Measurements from ENCODE around the gene ANKHD1. TPM values are rescaled to one million over a fixed set of nuclear protein-coding genes. Genes with fewer than 3 reads are reported as not detected.

The ANKHD1 gene
- total RNA-seq, 1 experiment from 2014 or later = 109 TPM

DNA sequence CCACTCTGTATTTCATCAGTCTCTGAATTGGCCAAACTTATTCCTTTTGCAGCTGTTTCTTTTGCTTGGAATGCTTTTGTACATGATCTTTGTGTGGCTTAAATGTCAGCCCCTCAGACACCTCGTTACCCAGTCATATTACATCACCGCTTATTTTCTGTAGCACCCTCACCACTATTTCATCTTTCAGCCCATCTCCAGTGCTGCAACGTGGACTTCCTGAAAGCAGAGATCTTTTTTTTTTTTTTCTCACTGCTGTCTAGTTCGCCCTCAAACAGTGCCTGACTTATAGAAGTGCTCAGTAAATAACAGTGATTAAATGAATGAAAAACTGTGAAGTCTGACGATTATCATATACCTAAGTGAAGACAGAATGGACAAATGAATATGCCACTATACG lies 154.8 kb downstream of the ANKHD1 start:
- Histone ChIP-seq H3K4me1 (replicated peaks; ENCODE audit: insufficient read depth) (peaks cover 10% of the 10 kb centered on the region), H4K20me1 (ENCODE audit: insufficient read depth) (no peaks in the 10 kb centered on the region), H3K79me2 (ENCODE audit: low read depth) (peaks cover 29% of the 10 kb centered on the region), H3K4me2 (peak overlapping the region; percentile 90), H3K4me3 (peak overlapping the region; percentile 73), H3K9me2 (ENCODE audit: insufficient read depth) (no peaks in the 10 kb centered on the region), H3K27me3 (ENCODE audit: insufficient read depth, low read depth) (no peaks in the 10 kb centered on the region), H3K36me3 (ENCODE audit: low read depth) (no peaks in the 10 kb centered on the region), H3K27ac (peak overlapping the region; percentile 20; the same call in 1 of the 2 replicates), H2AFZ (no peak overlapping the region), H3K9me3 (ENCODE audit: insufficient read depth, low read depth) (no peaks in the 10 kb centered on the region), H3F3A (ENCODE audit: insufficient read depth, low read depth) (peaks cover 17% of the 10 kb centered on the region; the same call in 1 of the 2 replicates)
- BruUV-seq (replicated peaks) = TSS peak; percentile 59
- ChIA-PET POLR2A (ENCODE audit: unreplicated experiment) (no interaction called here), CTCF (no interaction called here)
- intact Hi-C loops (cut with micrococcal nuclease; ENCODE audit: unreplicated experiment) = loop anchor here (2.0 kb wide), 2 partner anchors 90 to 162 kb away; partner anchors contain the start of genes IK and NDUFA2
- no peak for DNase-seq
- TF ChIP-seq EZH2 (IDR thresholded peaks at IDR 0.05; ENCODE audit: low read depth) = no peak

DNA sequence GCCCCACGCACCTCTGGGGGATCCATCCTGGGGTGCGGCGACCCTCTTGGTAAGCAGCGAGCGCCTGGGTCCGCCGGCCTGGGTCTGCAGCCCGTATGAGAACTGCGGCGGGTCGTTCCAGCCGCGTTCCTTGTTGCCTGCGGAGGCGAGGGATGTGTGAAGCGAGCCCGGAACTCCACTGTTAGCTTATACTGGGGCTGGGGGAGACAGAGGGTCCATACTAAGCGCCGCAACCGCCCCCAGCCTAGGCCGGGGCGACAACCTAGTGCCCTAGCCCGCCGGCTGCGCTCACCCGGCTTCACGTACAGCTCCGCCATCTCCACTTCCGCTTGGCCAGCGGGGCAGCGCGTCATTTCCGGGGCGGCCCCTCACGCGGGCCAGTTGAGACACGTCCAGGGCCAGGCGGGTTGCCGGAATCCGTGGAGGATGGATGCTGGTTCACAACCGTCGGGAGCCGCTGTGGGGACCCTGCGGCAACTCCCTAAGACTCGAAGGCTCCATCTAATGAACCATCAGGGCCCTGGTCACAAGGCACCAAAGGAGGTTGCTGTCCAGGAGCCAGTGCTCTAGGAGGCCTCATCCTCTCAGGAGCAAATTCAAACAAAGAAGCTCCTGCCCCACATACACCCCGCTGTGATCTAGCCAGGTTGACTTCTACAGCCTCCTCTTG lies 155.6 kb downstream of the ANKHD1 start, which contains the start of gene SRA1:
SRA1 (minus strand) TSS at position 338 of the 670 bp plus-strand sequence; CDS start at position 317, 21 bp downstream.
- CTCF ChIA-PET = interaction anchor here (0.5 kb wide), 1 partner anchor 163 kb away, joined by 3 read pairs; no protein-coding TSS in a partner anchor
- 0 out of 2 replicates have a peak, but pooled peaks cover 14% of the 10 kb centered on the region for H3F3A ChIP-seq (ENCODE audit: insufficient read depth, low read depth)
- intact Hi-C loops (cut with micrococcal nuclease; ENCODE audit: unreplicated experiment) = loop anchor here (2.0 kb wide), 2 partner anchors 90 to 162 kb away; partner anchors contain the start of genes IK and NDUFA2
- peak within 1 kb of the TSS; percentile 39; the same call in 1 of the 2 replicates for H3K27ac ChIP-seq
- TF ChIP-seq EZH2 (IDR thresholded peaks at IDR 0.05; ENCODE audit: low read depth) = no peak
- TF ChIP-seq, protein P1, sequence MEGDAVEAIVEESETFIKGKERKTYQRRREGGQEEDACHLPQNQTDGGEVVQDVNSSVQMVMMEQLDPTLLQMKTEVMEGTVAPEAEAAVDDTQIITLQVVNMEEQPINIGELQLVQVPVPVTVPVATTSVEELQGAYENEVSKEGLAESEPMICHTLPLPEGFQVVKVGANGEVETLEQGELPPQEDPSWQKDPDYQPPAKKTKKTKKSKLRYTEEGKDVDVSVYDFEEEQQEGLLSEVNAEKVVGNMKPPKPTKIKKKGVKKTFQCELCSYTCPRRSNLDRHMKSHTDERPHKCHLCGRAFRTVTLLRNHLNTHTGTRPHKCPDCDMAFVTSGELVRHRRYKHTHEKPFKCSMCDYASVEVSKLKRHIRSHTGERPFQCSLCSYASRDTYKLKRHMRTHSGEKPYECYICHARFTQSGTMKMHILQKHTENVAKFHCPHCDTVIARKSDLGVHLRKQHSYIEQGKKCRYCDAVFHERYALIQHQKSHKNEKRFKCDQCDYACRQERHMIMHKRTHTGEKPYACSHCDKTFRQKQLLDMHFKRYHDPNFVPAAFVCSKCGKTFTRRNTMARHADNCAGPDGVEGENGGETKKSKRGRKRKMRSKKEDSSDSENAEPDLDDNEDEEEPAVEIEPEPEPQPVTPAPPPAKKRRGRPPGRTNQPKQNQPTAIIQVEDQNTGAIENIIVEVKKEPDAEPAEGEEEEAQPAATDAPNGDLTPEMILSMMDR (conservative IDR thresholded peaks at IDR 0.05) = no peak
- H4K20me1 ChIP-seq (ENCODE audit: insufficient read depth) = no peaks in the 10 kb centered on the region
- peak within 1 kb of the TSS; percentile 66 for H2AFZ ChIP-seq
- H3K4me2 ChIP-seq = peak within 1 kb of the TSS; percentile 90
- H3K9me3 ChIP-seq (ENCODE audit: insufficient read depth, low read depth) = no peaks in the 10 kb centered on the region
- peak; percentile 78 to 89 for DNase-seq
- no peaks in the 10 kb centered on the region for H3K27me3 ChIP-seq (ENCODE audit: insufficient read depth, low read depth)
- H3K79me2 ChIP-seq (ENCODE audit: low read depth) = peaks cover 29% of the 10 kb centered on the region
- H3K4me3 ChIP-seq = peak within 1 kb of the TSS; percentile 73
- H3K36me3 ChIP-seq (ENCODE audit: low read depth) = no peaks in the 10 kb centered on the region
- POLR2A ChIA-PET (ENCODE audit: unreplicated experiment) = interaction anchor here (0.7 kb wide), 1 partner anchor 9 kb away, joined by 3 read pairs; no protein-coding TSS in a partner anchor
- BruUV-seq (replicated peaks) = no TSS peak
- no peaks in the 10 kb centered on the region for H3K9me2 ChIP-seq (ENCODE audit: insufficient read depth)
- peaks cover 10% of the 10 kb centered on the region for H3K4me1 ChIP-seq (replicated peaks; ENCODE audit: insufficient read depth)

DNA sequence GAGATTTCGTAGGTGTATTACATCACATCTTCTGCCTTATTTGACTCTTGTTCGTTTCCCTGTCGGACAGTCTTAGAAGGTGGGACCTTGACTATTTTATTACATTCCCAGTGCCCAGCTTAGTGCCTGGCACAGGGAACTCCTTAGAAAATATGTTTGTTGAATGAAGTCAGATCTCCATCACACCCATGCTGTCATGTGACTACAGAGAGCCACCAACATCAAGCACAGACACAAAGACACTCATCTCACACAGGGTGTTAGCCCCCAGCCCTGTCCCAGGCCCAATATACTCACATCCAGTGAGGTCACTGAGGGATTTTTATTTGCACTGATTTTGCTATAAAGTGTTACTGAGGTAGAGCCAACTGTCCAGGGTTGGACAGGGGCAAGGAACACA lies 156.3 kb downstream of the ANKHD1 start:
- Histone ChIP-seq H3K9me2 (ENCODE audit: insufficient read depth) (no peaks in the 10 kb centered on the region), H3K4me1 (replicated peaks; ENCODE audit: insufficient read depth) (peaks cover 10% of the 10 kb centered on the region), H3K4me3 (peak overlapping the region; percentile 73; the same call in 1 of the 2 replicates), H4K20me1 (ENCODE audit: insufficient read depth) (no peaks in the 10 kb centered on the region), H2AFZ (peak overlapping the region; percentile 66; the same call in 1 of the 2 replicates), H3K79me2 (ENCODE audit: low read depth) (peaks cover 29% of the 10 kb centered on the region), H3K4me2 (peak overlapping the region; percentile 90), H3K36me3 (ENCODE audit: low read depth) (no peaks in the 10 kb centered on the region), H3F3A (ENCODE audit: insufficient read depth, low read depth) (0 out of 2 replicates have a peak, but pooled peaks cover 14% of the 10 kb centered on the region), H3K9me3 (ENCODE audit: insufficient read depth, low read depth) (no peaks in the 10 kb centered on the region), H3K27ac (0 out of 2 replicates have a peak overlapping the region, but pooled peaks have one; percentile 39), H3K27me3 (ENCODE audit: insufficient read depth, low read depth) (no peaks in the 10 kb centered on the region)
- DNase-seq = no peak
- TF ChIP-seq, protein P1 (conservative IDR thresholded peaks at IDR 0.05) = no peak
- TF ChIP-seq EZH2 (IDR thresholded peaks at IDR 0.05; ENCODE audit: low read depth) = no peak
- POLR2A ChIA-PET (ENCODE audit: unreplicated experiment) = no interaction called here
- CTCF ChIA-PET = no interaction called here
- intact Hi-C loops (cut with micrococcal nuclease; ENCODE audit: unreplicated experiment) = loop anchor here (2.0 kb wide), 2 partner anchors 89 to 161 kb away; partner anchors contain the start of genes IK and NDUFA2
- BruUV-seq (replicated peaks) = no TSS peak
